DOHH2 (cell line): ENCODE results near the gene TMTC2.
"Not testable (repeated sequence)": the region's sequence is repeated elsewhere in the genome, so short reads cannot be mapped to it uniquely, and the experiment has no call there.

Experiments
- H3F3A ChIP-seq: fragments of 200-600 bp; sonication (generic), shearing (Covaris generic); 2 replicates; pipeline ENCODE4 v1.6.0; 2016; ENCODE audit warnings: antibody characterized with exemption, mild to moderate bottlenecking; ENCODE audit not compliant: control insufficient read depth, insufficient read depth
- H3K27ac ChIP-seq: fragments of 200-600 bp; sonication (generic); 2 replicates; pipeline ENCODE4 v1.5.1; 2014; ENCODE audit warnings: low read depth, mild to moderate bottlenecking, low read length, moderate library complexity
- H3K27me3 ChIP-seq: fragments of 200-600 bp; sonication (generic); 2 replicates; pipeline ENCODE4 v1.6.1; 2014; ENCODE audit warnings: mild to moderate bottlenecking, low read length, mixed read lengths; ENCODE audit not compliant: control insufficient read depth
- H3K36me3 ChIP-seq: fragments of 200-600 bp; sonication (generic); 2 replicates; pipeline ENCODE4 v1.6.1; 2014; ENCODE audit warnings: mild to moderate bottlenecking, low read length, moderate library complexity, mixed read lengths; ENCODE audit not compliant: control insufficient read depth
- H3K4me1 ChIP-seq: fragments of 200-600 bp; sonication (generic); 2 replicates; pipeline ENCODE4 v1.6.1; 2014; ENCODE audit warnings: mild to moderate bottlenecking, low read length, mixed read lengths; ENCODE audit not compliant: control insufficient read depth
- H3K4me2 ChIP-seq: fragments of 200-600 bp; sonication (generic); 2 replicates; pipeline ENCODE4 v1.6.0; 2014; ENCODE audit warnings: mild to moderate bottlenecking, low read length, moderate library complexity
- H3K4me3 ChIP-seq: fragments of 200-600 bp; sonication (generic); 2 replicates; pipeline ENCODE4 v1.5.1; 2014; ENCODE audit warnings: mild to moderate bottlenecking, low read length, mixed read lengths
- H3K79me2 ChIP-seq: fragments of 200-600 bp; sonication (generic); 2 replicates; pipeline ENCODE4 v1.6.1; 2014; ENCODE audit warnings: mild to moderate bottlenecking, low read length, mixed read lengths; ENCODE audit not compliant: control insufficient read depth
- H3K9me2 ChIP-seq: fragments of 200-600 bp; sonication (generic); replicated peaks from 2 replicates; pipeline ENCODE4 v1.6.1; 2014; ENCODE audit warnings: mild to moderate bottlenecking, low read length, mixed read lengths; ENCODE audit not compliant: control insufficient read depth
- H3K9me3 ChIP-seq: fragments of 200-600 bp; sonication (generic); 2 replicates; pipeline ENCODE4 v1.6.1; 2014; ENCODE audit warnings: antibody characterized with exemption, low read length, mixed read lengths; ENCODE audit not compliant: control insufficient read depth, insufficient read depth
- H4K20me1 ChIP-seq: fragments of 200-600 bp; sonication (generic); 2 replicates; pipeline ENCODE4 v1.6.0; 2014; ENCODE audit warnings: low read depth, mild to moderate bottlenecking, antibody characterized with exemption, low read length, moderate library complexity; ENCODE audit not compliant: control insufficient read depth, insufficient read depth
- EZH2phosphoT487 ChIP-seq: fragments of 200-600 bp; sonication (generic); IDR thresholded peaks from 2 replicates; pipeline ENCODE4 v1.6.1; 2017; ENCODE audit warnings: borderline replicate concordance, mild to moderate bottlenecking, antibody characterized with exemption, low read length, moderate library complexity, mixed read lengths
- TF ChIP-seq, protein P1 (sequence below): fragments of 200-600 bp; sonication (generic); IDR thresholded peaks from one replicate; pipeline ENCODE4 v1.5.1; 2014; ENCODE audit warnings: antibody characterized with exemption, mild to moderate bottlenecking, low read depth, low read length; ENCODE audit not compliant: poor library complexity, severe bottlenecking

TMTC2 gene

DNA sequence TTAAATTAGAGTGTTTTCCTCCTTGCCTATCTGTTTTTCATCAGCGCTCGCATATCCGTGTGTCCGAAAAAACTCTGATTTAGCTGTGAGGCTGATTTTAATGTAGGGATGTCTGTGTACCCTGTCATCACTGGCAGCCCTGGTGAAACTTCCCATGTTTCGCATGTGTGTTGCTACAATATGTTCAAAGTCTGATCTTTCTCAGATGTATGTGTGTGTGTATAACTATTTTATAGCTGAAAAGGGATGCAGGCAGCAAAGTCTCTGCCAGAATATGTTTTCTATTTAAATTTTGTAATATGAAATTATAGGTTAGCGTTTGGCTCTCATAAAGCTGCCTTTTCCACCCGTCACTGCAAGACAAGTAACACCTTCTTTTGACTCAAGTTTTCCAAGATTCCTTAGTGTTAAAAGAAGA is 154.8 kb downstream of the TMTC2 start:
- Histone ChIP-seq H3K4me2 (no peak overlapping the region), H3K9me2 (no peaks in the 10 kb centered on the region), H3F3A (no peaks in the 10 kb centered on the region), H4K20me1 (no peaks in the 10 kb centered on the region), H3K4me1 (peaks cover 5% of the 10 kb centered on the region), H3K9me3 (no peaks in the 10 kb centered on the region), H3K36me3 (no peaks in the 10 kb centered on the region), H3K27ac (no peak overlapping the region), H3K4me3 (no peak overlapping the region), H3K27me3 (no peaks in the 10 kb centered on the region), H3K79me2 (no peaks in the 10 kb centered on the region)
- TF ChIP-seq, protein P1, sequence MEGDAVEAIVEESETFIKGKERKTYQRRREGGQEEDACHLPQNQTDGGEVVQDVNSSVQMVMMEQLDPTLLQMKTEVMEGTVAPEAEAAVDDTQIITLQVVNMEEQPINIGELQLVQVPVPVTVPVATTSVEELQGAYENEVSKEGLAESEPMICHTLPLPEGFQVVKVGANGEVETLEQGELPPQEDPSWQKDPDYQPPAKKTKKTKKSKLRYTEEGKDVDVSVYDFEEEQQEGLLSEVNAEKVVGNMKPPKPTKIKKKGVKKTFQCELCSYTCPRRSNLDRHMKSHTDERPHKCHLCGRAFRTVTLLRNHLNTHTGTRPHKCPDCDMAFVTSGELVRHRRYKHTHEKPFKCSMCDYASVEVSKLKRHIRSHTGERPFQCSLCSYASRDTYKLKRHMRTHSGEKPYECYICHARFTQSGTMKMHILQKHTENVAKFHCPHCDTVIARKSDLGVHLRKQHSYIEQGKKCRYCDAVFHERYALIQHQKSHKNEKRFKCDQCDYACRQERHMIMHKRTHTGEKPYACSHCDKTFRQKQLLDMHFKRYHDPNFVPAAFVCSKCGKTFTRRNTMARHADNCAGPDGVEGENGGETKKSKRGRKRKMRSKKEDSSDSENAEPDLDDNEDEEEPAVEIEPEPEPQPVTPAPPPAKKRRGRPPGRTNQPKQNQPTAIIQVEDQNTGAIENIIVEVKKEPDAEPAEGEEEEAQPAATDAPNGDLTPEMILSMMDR, result no peak
- TF ChIP-seq EZH2phosphoT487, result no peak

DNA sequence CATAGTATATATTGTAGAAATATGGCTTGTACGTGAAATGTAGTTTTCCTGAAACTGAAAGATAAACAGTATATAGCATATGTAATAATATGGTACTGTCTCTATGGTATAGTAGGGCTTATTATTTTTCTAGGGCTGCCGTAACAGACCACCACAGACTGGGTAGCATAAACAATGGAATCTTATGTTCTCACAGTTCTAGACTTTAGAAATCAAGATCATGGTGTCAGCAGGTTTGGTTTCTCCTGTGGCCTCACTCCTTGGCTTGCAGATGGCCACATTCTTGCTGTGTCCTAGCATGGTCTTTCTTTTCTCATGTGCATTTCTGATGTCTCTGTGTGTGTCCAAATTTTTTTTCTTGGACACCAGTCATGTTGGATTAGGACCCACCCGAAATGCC is 155.8 kb downstream of the TMTC2 start:
- H3K9me3 ChIP-seq, result no peaks in the 10 kb centered on the region
- no peak overlapping the region for H3K4me3 ChIP-seq
- H3F3A ChIP-seq, result no peaks in the 10 kb centered on the region
- no peak overlapping the region for H3K4me2 ChIP-seq
- H3K9me2 ChIP-seq, result no peaks in the 10 kb centered on the region
- H3K27me3 ChIP-seq, result no peaks in the 10 kb centered on the region
- H4K20me1 ChIP-seq, result no peaks in the 10 kb centered on the region
- no peak overlapping the region for H3K27ac ChIP-seq
- peaks cover 5% of the 10 kb centered on the region for H3K4me1 ChIP-seq
- no peaks in the 10 kb centered on the region for H3K36me3 ChIP-seq
- no peaks in the 10 kb centered on the region for H3K79me2 ChIP-seq
- no peak for TF ChIP-seq EZH2phosphoT487

DNA sequence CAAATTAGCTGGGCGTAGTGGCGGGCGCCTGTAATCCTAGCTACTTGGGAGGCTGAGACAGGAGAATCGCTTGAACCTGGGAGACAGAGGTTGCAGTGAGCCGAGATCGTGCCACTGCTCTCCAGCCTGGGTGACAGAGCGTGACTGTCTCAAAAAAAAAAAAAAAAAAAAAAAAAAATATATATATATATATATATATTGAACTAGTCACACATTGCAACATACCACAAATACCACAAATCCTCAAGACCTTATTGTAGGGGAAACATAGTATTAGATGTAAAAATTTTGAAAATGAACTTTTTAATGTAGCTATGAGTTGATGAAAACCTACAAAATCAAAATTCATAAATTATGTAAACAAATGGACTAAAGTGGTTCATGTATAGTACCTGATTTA is 158.4 kb downstream of the TMTC2 start:
- not testable (repeated sequence) for H3K4me1 ChIP-seq, H3K27ac ChIP-seq, H3K4me2 ChIP-seq, H3K79me2 ChIP-seq, H3K9me3 ChIP-seq, H4K20me1 ChIP-seq, H3K36me3 ChIP-seq, H3F3A ChIP-seq, H3K9me2 ChIP-seq, H3K4me3 ChIP-seq, H3K27me3 ChIP-seq

DNA sequence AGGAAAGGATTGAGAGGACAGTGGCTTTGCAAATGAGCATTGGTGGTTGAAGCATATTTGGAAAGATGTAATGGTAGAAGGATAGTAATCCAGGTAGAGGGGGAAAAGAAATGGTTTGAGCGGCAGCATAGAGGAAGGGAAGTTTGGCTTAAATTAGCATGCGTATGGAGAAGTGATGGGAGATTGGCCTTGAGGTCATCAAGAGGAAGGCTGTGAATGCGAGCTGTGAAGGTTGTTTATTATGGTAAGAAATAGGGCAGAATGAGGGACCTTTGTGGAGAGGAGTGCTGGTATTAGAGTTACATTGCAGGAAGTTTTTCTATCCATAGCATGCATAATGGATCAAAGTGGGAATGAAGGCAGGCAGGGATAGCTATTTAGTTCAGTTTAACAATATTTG is 162.1 kb downstream of the TMTC2 start:
- H3K27me3 ChIP-seq, result no peaks in the 10 kb centered on the region
- H3K36me3 ChIP-seq, result no peaks in the 10 kb centered on the region
- peaks cover 16% of the 10 kb centered on the region for H3K4me1 ChIP-seq
- no peak overlapping the region for H3K27ac ChIP-seq
- H3F3A ChIP-seq, result no peaks in the 10 kb centered on the region
- no peak for TF ChIP-seq EZH2phosphoT487
- TF ChIP-seq, protein P1, result no peak
- no peak overlapping the region for H3K4me3 ChIP-seq
- H3K9me3 ChIP-seq, result no peaks in the 10 kb centered on the region
- no peak overlapping the region for H3K4me2 ChIP-seq
- no peaks in the 10 kb centered on the region for H4K20me1 ChIP-seq
- no peaks in the 10 kb centered on the region for H3K79me2 ChIP-seq
- H3K9me2 ChIP-seq, result no peaks in the 10 kb centered on the region
